NCI-H82 (cell line): Measurements from ENCODE around the gene TSEN2.
"Not testable (repeated sequence)": the region's sequence is repeated elsewhere in the genome, so short reads cannot be mapped to it uniquely, and the experiment has no call there.

Experiments
- DNase-seq: peaks from one replicate; lab custom pipeline; 2025; lab: John Stamatoyannopoulos, UW

The TSEN2 gene

GRCh38 chr3:12472000-12472610 lies 12.2 kb upstream of the TSEN2 start:
- DNase-seq: no peak

DNA sequence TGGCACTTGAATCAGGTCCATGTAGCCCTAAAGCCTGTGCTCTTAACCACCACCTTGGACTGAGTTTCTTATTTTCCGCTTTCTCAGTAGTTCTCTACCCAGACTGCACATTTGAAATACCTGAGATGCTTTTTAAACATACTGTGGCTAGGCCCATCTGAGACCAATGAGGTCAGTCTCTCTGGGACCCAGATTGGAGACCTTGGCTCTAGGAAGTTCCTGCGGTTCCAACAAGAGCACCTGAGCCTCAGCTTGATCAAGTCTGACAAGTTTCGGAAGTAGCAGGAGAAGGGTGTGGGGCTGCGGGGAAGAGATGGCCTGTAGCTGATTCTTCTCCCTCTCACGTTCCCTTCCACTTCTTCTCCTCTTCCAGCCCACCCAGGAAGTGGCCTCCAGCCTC lies 11.5 kb upstream of the TSEN2 start:
- no peak for DNase-seq

- DNase-seq: no peak
These were observed 10.8 kb upstream of the TSEN2 start for GRCh38 chr3:12473511-12473910.

- DNase-seq: no peak
These were observed 7.9 kb upstream of the TSEN2 start for GRCh38 chr3:12476238-12476897.

- DNase-seq: no peak
These were observed 7.0 kb upstream of the TSEN2 start for GRCh38 chr3:12477256-12477655.

DNA sequence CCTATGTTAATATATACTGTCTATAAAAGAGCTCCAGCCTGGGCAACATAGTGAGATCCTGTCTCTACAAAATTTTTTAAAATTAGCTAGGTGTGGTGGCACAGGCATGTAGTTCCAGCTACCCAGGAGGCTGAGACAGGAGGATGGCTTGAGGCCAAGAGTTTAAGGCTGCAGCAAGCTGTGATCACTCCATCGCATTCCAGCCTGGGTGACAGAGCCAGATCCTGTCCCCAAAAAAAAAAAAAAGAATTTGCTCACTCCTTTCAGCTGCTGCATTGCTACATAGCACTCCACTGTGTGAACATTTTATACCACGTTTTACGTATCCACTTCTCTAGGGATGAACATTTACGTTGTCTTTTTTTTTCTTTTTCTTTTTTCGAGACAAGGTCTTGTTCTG lies 6.0 kb upstream of the TSEN2 start:
- no peak for DNase-seq

GRCh38 chr3:12479198-12479597 lies 5.1 kb upstream of the TSEN2 start:
- not testable (repeated sequence) for DNase-seq

GRCh38 chr3:12479919-12480427 lies 4.3 kb upstream of the TSEN2 start:
- DNase-seq: peak; percentile 80

- DNase-seq: peak; percentile 36
These were observed 870 bp upstream of the TSEN2 start for GRCh38 chr3:12483410-12483809.

DNA sequence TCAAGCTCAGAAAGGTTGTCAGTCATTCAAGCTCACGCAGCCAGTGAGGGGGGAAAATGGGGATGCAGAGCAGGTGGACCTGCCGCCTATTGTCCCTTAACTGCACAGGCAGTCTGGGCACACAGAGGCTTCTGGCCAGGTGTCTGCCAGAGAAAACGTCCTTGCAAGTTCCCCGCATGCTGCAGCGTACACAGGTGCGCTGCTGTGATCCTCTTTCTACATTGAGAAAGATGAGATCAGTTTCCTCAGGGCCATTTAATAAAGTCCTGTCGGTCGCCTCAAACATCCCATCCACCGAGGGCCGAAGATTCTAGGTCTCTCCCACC lies 445 bp upstream of the TSEN2 start:
- DNase-seq: no peak

DNA sequence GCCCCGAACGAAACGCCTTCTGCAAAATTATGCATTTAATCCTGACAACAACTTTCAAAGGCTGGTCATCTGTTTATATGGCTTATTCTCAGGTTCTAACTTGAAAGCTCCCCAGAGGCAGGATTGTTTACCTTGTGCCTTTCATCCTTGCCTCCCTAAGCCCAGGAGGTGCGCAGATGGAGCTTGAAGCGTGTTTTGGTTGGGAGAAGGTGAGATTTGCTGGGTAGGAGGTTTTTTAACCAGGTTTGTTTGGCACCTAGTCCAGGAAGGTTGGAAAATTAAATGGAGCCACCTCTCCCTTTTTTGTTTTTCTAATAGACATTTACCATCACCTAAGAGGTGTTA lies 675 bp downstream of the TSEN2 start:
- peak; percentile 64 for DNase-seq

DNA sequence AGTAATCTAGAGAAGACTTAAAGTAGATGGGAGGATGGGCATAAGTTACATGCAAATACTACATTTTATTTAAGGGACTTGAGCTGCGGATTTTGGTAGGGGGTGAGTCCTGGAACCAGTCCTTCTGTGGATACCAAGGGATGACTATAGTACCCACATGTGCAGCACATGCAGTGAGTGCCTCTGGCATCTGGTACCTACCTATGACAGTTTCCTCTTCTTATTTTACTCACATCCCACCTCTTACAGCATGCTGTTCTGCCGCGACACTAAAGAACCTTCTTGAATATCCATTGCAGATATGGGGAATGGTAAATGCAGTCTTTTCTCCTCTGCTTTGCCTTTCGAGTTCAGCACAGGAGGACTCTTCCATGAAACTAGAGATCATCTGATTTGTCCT lies 1.7 kb downstream of the TSEN2 start:
- no peak for DNase-seq

GRCh38 chr3:12486916-12487315 lies 2.6 kb downstream of the TSEN2 start:
- no peak for DNase-seq

DNA sequence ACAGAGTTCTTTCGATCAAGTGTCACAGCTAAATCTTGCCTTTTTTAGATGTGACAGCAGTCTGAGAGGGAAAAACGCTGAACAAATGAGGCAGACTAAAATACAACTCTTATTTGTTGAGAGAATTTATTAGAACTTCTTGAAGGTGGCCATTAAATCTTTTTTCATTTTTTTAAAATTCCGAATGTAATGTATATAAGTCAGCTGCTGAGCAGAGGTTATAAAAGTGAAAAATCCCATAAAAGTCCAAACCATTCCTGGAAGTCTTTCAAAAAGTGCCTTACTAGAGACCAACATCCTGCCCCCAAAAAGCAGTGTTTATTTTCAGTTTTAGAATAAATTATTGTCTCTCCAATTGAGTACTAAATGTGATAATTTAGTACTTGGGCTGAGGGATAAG lies 3.1 kb downstream of the TSEN2 start:
- DNase-seq: no peak

- no peak for DNase-seq
These were observed 3.5 kb downstream of the TSEN2 start for GRCh38 chr3:12487786-12488185.

DNA sequence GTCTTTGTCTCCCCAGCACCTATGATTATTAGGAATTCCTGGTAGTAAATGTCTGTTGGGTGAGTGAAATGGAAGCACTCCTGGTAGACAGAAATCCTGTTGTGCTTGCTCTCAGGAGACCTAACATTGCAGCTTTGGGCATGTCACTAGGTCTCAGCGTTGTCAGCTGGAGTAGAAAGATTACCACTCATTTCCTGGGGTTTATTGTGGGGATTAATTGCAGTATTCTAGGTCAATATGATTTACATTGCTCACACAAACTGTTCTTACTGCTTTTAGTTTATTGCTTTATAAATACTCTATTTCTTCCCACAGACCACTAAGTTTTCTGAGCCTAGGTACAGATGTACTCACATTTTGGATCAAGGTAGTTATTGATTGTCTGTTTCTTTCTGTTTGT lies 5.1 kb downstream of the TSEN2 start:
- peak; percentile 44 for DNase-seq

- no peak for DNase-seq
These were observed 5.6 kb downstream of the TSEN2 start for GRCh38 chr3:12489832-12490231.

DNA sequence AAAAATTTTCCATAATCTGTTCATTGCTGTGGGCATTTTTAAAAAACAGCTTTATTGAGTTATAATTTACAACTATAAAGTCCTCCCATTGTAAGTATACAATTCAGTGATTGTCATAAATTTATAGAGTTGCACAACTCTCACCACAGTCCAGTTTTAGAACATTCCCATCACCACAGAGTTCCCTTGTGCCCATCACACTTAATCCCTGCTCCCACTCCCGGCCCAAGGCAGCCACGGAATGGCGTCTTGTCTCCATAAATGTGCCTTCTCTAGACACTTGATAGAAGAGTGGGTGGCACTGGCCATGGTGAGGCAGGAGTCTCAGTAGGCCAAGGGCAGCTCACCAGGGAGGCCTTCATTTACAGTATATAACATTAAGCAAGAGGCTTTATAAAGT lies 6.3 kb downstream of the TSEN2 start:
- no peak for DNase-seq

DNA sequence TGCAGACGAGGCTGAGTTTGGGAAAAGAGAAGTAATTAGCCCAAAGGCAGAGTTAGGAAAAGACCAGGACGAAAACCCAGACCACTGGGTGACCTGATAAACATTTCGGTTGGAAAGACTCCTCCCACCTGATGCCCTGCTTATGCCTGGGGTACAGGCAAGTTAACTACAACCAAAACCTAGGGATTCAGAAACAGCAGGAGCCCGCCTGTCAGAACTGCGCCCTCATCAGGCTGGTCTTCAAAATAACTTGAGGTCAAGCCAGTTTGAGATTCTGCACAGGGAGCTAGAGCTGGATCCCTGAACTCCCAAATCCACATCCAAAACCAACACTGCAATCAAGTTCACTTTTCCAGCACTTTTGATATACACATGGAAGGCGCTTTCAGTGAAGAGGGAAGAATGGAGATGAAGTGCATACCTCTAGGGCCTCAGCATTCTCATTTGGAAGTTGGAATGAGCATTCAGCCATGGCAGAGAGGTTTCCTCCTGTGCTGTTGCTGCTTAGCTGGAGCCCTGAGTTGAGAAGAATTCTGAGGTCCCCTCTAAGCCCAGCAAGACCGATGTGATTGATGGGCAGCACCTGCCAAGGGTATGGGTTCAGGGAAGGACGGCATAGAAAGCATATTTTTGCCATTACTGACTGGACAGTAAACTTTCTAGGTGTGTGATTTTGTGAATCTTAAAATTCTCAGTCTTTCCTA lies 11.6 kb downstream of the TSEN2 start:
- peak; percentile 10 for DNase-seq

DNA sequence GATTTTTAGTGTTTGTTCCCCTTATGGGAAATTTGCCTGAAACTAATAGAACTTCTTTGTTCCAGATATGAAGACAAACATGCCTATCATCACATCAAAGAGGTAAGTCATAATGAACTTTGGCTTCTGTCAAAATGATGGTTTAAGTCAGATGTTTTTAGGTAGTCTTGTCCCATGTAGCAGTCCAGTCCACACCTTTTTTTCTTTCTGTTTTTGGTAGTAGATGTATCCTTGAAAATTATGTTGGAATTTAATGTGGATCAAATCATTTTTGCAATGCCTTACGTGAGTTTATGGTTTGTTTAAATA lies 12.1 kb downstream of the TSEN2 start:
- DNase-seq: no peak

DNA sequence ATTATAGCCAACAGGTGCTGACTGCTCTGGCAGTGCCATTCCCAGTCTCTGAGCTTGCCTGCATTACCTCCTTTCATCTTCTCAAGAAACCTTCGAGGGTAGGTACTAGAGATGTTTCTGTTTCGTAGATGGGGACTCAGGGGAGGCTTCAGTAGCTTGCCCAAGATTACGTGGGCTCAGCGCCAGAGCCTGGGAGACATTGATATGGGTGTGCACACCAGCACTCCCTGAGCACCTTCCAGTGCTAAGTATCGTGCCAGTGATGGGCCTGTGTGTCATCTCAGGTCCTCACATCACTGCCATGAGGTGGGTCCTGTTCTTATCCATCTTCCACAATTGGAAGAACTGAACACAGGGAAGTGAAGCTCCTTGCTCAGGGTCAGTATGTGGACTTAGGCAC lies 15.2 kb downstream of the TSEN2 start:
- no peak for DNase-seq

DNA sequence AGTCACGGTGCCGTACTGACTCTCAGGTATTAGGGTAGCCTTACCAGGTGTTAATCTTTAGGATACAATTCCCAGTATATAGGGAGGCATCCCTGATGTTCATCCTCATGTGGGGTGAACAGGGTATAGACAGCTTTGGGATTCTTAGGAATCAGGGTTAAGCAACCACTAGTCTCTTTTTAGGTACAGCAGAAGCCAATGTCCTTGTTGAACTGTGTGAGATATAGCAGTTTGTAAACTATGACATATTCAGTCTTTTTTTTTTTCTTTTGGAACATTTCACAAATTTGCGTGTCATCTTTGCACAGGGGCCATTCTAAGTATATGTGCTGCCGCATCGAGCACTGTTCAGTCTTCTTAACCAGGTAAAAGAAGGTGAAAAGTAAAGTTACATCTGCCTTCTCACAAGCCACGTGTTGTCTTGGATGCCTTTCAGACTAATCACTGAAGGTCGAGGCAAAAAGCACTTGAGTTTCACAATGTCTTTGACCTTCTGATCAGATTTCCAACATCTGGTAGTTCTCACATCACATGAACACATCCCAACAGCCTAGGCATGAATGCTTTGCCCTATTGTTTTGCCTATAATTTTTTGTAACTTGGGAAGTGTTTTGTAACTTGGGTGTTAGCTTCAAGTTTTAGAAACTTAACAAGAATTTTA lies 17.2 kb downstream of the TSEN2 start:
- DNase-seq: no peak
